NCI-H82 (cell line): ENCODE measurements around the gene DAZAP1.

Experiments used
- DNase-seq: peaks from one replicate; lab custom pipeline; 2025; lab: John Stamatoyannopoulos, UW

The DAZAP1 gene

DNA sequence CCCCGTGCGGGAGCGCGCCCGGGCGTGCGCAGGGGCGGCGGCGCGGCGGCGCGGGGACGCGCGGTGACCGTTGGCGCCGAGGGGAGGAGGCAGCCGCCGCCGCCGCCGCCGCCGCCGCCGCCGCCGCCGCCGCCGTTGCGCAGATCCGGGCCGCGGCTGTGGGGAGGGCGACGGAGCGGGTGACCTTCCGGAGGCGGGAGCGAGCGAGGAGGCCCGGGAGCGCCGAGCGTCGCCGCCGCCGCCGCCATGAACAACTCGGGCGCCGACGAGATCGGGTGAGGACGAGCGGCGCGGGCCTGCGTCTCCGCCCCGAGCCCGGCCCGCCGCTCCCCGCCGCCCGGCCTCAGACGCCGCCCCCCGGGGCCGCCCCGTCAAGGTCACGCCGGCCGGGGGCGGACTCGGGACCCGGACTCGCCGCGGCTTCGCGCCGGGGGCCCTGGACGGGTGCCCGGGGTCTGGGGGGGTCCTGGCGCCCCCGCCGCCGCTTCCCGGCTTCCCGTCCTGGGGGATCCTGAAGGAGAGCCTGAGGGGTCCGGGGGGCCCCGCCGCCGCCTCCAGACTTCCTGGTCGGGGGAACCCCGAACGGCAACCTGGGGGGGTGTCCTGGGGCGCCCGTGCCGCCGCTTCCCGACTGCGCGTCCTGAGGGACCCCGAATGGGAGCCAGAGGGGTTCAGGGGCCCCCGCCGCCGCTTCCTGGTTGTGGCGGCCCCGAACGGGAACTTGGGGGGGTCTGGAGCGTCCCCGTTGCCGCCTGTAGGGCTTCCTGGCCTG is at the start of gene DAZAP1:
DAZAP1 (plus strand) TSS at position 59 of the 772 bp plus-strand sequence; CDS start at position 247, 188 bp downstream.
- DNase-seq: no peak

DNA sequence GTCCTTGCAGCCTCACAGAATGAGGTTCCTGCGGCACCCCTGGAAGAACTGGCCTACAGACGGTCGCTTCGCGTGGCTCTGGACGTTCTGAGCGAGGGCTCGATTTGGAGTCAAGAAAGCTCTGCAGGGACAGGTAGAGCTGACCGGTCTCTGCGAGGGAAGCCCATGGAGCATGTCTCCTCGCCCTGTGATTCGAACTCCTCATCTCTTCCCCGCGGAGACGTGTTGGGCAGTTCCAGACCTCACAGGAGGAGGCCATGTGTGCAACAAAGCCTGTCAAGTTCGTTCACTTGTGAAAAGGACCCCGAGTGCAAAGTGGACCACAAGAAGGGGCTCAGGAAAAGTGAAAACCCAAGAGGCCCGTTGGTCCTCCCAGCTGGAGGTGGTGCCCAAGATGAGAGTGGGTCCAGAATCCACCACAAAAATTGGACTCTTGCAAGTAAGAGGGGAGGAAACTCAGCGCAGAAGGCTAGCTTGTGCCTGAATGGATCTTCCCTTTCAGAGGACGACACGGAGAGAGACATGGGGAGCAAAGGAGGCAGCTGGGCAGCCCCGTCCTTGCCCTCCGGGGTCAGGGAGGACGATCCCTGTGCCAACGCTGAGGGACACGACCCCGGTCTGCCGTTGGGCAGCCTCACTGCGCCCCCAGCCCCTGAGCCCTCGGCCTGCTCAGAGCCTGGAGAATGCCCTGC is 47.1 kb upstream of the DAZAP1 start:
- DNase-seq: no peak

DNA sequence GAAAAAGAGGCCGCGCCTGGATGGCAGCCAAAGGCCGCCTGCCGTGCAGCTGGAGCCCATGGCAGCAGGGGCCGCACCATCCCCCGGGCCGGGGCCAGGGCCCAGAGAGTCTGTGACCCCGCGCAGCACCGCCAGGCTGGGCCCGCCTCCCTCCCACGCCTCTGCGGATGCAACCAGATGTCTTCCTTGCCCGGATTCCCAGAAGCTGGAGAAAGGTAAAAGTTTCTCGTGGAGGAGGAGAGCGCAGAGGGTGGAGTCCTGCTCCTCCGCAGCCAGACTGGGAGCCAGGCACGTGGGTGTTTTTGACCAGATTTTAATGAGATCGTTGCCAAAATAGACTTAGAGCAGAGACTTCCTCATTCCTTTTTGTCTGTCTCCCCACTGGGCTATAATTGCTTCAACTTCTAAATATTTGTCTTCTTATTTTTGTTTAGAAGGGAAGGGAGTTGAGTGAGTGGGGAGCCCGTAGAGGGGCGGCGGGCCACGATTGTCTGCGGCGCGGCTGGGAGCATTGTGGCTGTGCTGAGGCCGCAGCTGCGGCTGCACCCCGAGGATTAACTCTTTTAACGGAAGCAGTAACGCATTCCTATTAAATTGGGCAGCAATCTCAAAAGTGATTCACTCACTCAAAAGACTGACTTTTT is 46.4 kb upstream of the DAZAP1 start:
- DNase-seq: peak; percentile 52

DNA sequence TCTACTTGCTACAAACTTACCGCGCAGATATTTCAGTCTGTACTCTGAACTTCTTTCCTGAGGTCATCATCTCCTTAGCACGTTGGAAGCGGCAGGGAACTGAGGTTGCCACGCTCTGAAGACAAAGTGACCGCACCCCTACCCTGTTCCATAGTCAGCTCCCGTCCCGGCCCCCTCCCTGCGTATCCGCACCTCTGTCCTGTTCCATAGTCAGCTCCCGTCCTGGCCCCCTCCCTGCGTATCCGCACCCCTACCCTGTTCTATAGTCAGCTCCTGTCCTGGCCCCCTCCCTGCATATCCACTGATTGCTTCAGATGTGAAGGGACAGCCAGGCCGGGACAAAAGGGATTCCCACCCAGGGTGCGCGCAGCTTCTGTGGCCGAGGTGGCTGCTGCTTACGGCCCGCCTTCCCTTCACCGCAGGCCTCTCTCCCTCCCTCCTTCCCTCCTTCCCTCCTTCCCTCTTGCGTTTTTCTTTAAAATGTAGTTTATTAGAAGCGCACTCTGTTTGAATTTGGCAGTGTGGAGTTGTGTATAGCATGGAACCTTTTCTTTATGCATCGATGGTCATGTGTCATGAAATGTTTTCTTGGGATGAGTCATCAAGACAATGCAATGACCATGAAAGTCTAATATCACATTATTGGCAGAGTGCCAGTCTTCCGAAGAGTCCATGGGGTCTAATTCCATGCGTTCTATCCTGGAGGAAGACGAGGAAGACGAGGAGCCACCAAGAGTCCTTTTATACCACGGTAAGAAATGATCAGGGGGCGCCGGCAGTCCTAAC is 45.6 kb upstream of the DAZAP1 start:
- DNase-seq: no peak

DNA sequence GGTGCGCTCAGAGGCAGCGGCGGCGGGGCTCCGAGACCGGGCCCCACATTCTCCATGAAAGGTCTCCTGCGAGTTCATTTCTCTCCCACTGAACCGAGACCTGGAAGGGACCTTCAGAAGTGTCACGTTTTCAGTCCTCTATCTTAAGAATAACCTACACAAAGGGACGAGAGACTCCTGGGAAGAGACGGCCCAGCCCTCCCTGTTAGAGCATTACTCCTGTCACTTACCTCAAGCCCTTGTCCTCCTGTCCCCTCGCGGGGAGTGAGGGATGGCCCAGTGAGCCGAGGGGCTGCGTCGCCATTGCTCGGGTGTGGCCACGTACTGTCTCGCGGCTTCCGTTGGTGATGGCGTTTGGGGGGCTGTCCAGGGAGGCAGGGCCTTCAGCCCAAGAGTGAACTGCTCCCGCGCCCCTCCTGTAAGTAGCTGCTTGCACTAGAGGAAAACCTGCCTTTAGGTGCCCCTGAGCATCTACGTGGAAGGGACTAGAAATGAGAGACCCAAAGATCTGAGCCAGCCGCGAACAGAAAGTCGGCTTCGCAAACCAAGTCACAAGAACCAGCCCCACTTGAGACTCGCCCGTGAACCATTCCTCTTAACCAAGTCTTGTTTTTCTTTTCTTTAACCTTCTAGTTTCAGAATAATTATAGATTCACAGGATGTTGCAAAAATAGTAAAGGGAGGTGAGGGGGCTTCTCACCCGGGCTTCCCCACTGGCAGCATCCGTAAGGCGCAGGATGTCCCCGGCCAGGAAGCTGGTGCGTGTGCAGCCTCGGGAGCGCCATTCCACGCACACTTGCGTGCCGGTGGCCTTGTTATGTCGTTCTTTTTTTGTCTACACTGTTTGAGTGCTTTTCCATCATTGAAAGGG is 44.8 kb upstream of the DAZAP1 start:
- no peak for DNase-seq

DNA sequence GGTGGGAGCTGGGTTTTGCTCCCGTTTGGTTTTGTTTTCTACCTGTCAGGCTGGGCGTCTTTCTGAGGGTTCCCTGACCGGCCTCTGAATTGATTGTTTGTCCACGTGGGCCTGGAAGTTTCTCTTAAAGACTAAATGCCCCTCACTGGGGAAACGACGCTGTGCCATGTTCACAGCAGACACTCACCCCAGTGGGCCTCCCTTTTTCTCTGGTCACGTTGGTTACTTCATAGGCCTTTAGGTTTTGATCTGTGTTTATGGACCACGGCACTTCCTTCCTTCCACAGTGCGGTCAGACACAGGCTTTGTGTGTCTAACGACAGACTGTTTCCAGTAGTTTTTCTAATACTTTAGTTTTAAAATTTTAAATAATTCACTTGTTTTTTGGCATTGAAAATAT is 43.8 kb upstream of the DAZAP1 start:
- no peak for DNase-seq

DNA sequence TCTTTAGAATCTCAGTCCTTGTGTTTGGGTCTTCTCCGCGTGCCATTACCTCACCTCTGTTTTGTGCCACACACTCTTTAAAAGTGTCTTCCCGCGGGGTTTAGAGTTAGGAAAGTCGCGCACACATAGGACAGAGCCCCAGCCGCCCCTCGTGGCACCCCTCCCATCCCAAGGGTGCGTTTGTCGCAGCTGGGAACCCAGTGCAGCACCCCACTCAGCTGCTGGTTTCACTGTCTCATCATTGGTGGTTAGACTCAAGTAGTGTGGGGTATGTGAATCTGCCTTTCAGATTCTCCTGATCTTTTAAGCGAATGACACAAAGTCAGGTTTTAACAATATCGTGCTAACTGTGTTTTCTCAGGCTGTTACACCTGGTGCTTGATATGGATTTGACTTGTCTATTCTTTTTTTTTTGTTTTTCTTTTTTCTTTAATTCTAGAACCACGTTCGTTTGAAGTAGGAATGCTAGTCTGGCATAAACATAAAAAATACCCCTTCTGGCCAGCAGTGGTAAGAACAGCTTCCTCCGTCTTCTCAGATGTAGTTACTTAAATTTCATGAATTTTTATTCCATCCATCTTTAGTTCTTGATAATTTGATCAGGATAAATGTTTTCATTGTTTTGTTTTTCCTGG is 43.2 kb upstream of the DAZAP1 start:
- DNase-seq: no peak

DNA sequence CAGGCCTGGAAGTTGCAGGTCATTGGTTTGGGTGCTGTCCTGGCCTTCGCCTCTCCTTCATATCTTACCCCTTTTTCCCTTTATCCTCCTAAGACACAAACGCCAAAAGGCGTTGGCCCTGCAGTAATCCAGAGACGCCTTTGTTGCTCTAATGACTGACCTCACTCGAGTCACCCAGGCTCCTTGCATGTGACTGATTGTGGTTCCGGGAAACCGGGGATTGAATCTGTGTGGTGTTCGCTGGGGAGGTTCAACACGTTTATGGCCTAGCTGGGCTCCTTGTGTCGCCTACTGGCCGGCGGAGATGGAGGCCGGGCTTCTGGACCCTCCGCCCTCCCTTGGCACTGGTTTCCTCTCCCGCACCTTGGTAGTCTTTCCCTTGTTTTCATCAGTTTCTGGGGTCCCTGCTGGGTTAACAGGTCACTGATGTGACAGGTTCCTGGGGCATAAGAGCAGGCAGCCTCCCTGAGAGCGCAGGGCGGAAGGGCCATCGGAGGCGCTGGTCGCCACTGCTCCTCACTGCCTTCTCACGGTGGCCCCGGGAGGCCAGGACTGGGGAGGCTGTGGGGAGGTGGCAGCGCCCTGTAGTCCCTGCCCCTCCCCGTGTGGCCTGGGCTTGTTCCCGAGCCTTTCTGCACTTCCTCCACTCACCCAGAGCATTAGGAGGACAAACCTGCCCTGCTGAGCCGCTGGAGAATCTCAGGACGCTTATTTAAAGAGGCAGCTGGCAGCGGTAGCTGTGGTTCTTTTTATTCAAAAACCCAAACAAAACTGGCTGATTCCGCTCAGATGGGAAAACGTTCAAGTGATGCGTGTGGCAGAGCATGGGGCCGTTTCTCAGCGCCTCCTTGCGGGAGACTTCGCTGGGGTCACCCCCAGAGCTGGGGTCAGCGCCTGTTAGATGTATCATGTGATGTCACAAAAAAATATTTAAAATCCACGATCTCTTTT is 41.8 kb upstream of the DAZAP1 start:
- DNase-seq: no peak

DNA sequence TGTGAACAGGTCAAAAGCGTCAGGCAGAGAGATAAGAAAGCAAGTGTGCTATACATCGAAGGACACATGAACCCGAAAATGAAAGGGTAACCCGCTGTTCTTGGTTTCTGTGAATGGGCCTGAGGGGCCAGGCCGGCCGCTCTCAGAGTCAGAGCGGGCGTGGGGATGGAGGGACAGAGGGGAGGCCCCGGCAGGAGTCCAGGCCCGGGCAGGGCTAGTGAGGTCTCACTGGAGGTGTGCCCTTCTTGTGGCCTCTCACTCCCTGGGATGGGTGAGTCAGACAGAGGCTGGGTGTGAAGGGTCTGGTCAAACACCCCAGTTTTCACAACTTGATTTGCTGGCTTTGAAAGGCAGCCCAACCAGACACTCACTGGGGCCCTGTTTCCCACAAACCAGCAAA is 41.1 kb upstream of the DAZAP1 start:
- no peak for DNase-seq

DNA sequence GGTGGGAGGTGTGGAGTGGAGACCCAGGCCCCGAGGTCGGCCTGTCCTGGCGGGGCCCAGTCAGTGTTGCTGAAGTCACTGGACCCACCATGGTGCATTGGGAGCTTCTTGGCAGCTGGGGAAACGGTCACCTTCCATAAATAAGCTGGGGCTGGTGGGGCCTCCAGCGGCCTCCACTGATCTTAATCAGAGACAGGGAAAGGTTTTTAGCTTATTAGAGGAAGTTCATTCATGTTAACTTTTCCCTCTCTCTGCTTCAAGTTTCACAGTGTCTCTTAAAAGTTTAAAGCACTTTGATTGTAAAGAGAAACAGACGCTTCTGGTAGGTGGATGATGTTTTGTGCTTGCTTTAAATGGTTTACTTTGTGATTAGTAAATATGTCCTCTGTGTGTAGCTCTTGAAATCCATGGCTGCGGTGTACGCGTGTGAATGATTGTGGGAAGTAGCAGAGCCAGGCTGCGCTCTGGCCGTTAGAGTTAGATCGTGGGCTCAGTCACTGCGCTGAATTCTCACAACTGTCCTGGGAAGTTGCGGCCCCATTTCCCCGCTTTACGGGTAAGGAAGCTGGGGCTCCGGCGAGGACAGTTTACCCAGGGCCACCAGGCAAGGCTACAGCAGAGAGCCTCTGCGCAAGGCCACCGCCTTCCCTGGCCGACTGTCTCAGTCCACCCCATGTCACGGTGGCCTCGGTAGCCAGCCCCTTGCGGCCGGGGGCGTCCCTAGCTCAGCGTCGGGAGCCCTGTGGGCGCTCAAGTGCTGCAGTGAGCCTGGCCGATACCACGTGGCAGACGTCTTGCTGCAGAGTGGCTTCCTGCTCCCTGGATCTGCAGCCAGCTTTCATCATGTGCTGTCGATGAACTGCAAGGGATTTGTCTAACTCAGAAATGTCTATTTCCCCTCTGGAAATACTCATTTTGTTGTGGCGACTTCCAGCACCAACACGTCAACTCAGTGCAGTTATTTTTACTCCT is 40.2 kb upstream of the DAZAP1 start:
- no peak for DNase-seq

DNA sequence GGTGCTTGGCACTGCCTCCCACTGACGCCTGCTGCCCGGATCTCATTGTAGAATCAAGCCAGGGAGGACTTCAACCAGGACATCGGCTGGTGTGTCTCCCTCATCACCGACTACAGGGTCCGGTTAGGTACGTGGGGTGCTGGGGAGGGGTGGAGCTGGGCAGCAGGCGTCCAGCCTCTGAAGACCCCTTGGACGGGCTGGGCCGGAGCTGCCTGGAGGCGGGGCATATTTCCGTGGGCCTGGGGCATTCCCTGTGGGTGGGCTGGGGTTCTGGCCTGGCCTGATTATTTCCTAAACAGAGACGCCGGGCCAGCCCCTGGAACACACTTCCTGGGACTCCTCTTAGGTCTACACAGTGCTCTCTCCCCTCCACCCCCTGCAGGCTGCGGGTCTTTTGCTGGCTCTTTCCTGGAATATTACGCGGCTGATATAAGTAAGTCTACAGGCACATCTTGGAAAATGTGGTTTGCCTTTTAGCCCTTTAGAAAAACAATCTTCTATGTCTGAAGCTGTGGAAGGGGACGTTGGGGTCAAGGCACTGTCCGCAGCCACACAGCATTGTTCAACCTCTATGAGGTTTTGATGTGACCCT is 38.1 kb upstream of the DAZAP1 start:
- DNase-seq: no peak

DNA sequence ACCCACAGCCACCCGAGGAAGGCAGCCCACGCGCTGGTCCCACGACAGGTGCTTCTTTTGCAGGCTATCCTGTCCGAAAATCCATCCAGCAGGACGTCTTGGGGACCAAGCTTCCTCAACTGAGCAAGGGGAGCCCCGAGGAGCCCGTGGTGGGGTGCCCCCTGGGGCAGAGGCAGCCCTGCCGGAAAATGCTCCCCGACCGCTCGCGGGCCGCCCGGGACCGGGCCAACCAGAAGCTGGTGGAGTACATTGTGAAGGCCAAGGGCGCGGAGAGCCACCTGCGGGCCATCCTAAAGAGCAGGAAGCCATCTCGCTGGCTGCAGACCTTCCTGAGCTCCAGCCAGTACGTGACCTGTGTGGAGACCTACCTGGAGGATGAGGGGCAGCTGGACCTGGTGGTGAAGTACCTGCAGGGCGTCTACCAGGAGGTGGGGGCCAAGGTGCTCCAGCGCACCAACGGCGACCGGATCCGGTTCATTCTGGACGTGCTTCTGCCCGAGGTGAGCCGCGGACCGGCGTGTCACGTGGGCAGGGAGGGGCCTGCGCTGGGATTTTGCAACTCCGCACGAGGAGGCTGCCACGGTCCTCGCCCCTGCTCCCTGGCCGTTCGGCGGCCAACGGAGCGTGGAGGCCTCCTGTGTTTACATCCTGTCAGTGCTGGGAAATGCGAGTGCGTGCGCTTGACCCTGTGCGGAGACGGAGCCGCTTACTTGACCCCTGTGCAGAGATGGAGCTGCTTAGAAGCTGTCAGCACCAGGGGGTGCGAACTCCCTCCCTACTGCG is 36.6 kb upstream of the DAZAP1 start:
- DNase-seq: no peak

DNA sequence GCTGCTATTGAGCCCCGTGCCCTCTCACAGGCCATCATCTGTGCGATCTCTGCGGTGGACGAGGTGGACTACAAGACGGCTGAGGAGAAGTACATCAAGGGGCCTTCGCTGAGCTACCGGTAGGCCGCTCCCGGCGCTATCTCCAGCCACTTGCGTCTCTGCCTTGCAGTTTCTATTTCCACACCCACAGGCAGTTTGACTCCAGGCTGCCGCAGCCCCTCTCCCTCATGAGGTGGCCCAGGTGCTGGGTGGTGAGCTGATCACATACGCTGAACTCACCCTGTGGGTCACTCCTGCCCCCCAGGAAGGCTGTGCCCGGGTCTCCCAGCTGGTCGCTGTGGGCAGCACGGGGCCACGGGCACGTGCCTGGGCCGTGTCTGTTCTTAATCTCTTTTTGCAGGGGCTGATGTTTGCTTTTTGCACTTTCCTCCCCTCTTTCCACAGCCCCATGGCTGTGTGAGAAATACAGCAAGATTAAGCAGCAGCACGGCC is 34.3 kb upstream of the DAZAP1 start:
- no peak for DNase-seq

DNA sequence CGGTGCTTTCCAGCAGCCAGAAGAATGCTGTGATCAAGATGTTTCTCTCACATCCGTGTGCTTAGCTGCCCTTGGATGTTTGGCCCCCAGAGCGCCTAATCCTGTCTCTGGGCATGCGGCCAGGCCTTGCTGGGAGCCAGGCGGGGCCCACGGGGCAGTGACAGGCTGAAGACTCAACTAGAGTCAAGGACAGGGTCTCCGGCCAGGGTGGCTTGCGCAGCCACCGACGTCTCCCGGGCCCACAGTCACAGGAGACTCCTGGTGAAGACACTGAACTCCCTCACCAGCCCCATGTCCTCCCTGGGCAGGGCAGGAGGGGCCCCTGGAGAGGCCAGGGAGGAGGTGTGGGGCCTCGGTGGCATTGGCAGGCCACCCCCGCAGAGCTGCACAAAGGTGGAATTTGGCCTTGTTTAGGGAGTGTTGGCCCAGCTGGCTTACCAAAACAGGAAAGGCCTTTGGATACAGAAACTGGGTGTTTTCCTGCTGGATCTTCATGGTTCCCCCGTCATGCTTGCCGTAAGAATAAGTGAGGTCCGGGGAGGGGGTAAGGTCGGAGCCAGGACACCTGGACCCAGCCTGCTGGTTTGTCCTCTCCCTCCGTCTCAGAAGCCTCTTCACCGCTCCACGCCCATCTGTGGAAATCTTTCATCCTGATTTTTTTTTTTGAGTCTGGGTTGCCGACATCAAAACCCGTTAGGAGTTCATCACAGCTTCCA is 33.7 kb upstream of the DAZAP1 start:
- DNase-seq: peak; percentile 84

DNA sequence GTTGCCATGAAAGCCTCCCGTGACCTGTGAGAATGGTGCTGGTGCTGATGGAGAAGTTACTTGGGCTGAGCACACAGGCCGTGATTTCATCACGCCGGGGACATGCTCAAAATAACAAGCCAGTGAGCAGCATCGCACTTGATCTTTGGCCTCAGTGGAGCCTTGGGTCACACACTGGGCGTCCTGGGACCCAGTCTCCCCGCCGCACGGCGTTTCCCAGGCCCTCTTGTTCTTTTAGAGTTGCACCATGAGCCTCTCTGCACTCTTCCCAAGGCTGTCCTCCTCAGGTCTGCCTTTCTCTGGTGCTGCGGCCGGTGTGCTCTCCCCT is 33.2 kb upstream of the DAZAP1 start:
- DNase-seq: no peak

DNA sequence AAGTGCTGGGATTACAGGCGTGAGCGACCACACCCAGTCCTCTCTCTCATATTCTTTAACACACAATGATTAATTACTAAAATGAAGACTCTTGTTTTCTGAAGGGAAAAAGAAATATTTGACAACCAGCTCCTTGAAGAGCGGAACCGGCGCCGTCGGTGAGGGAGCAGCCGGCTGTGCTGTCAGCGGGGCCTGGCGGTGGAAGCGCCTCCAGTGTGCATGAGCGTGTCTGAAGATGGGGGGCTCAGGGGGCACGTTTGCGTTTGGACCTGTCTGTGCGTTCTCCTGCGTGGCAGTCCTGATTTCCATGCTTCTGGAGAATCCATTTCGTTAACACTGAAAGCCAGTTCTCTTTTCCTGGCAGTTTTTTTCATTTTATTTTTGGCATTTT is 31.0 kb upstream of the DAZAP1 start:
- DNase-seq: no peak
